Fibroblast of skin of left quadriceps (primary cell): ENCODE measurements around the gene CLHC1.
"Not testable (repeated sequence)": the region's sequence is repeated elsewhere in the genome, so short reads cannot be mapped to it uniquely, and the experiment has no call there.

ENCODE experiments used
- DNase-seq, 2 experiments: peaks; one replicate each; pipeline ENCODE4 v3.0.0-alpha.2; 2013; ENCODE audit warnings: low read depth in 2 of 2

The CLHC1 gene

GRCh38 chr2:55135491-55135890, 96.6 kb downstream of the CLHC1 start:
- no peak for DNase-seq

- DNase-seq: no peak
Observed at GRCh38 chr2:55134316-55134706, 97.8 kb downstream of the CLHC1 start.

GRCh38 chr2:55133467-55134315, 98.4 kb downstream of the CLHC1 start:
- DNase-seq: peak; percentile 79

GRCh38 chr2:55130849-55131248, 101.2 kb downstream of the CLHC1 start:
- DNase-seq: no peak

DNA sequence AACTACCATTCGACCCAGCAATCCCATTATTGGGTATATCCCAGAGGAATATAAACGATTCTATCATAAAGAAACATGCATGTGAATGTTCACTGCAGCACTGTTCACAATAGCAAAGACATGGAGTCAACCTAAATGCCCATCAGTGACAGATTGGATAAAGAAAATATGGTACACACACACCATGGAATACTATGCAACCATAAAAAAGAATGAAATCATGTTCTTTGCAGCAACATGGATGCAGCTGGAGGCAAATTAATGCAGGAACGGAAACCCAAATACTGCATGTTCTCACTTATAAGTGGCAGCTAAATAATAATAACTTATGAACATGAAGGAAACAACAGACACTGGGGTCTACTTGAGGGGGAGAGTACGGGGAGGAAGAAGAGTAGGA, 105.5 kb downstream of the CLHC1 start:
- DNase-seq: not testable (repeated sequence)
